Fibroblast of lung (primary cell): Measurements from ENCODE around the gene UQCC2. TPM values are rescaled to one million over a fixed set of nuclear protein-coding genes. Genes with fewer than 3 reads are reported as not detected.

Source experiments
- DNase-seq, 2 donors: peaks; one replicate each; pipeline versions ENCODE4 v3.0.0 to v3.0.0-alpha.2; 2010; ENCODE audit warnings: low read depth in 2 of 2
- H2AFZ ChIP-seq: 2 replicates; pipeline ENCODE4 v1.5.1; 2012; ENCODE audit warnings: low read length, control low read depth, inconsistent platforms
- H3K27ac ChIP-seq: 2 replicates; pipeline ENCODE4 v1.5.1; 2011; ENCODE audit warnings: low read length, control low read depth; ENCODE audit not compliant: insufficient read depth
- H3K27me3 ChIP-seq: 2 replicates; pipeline ENCODE4 v1.5.1; 2011; ENCODE audit warnings: mild to moderate bottlenecking, low read length; ENCODE audit not compliant: control insufficient read depth, insufficient read depth
- H3K36me3 ChIP-seq: 2 replicates; pipeline ENCODE4 v1.5.1; 2011; ENCODE audit warnings: low read length; ENCODE audit not compliant: control insufficient read depth, insufficient read depth
- H3K4me1 ChIP-seq: 2 replicates; pipeline ENCODE4 v1.5.1; 2011; ENCODE audit warnings: low read length; ENCODE audit not compliant: control insufficient read depth, insufficient read depth; ENCODE audit errors: extremely low read depth
- H3K4me2 ChIP-seq: 2 replicates; pipeline ENCODE4 v1.5.1; 2011; ENCODE audit warnings: low read length, control low read depth; ENCODE audit not compliant: insufficient read depth; ENCODE audit errors: extremely low read depth
- H3K4me3 ChIP-seq, 4 experiments: fragments of 200-600 bp in 1 of 4; sonication (generic) in 1 of 4; replicated peaks in 1 of 4; 2 replicates each; pipeline ENCODE4 v1.5.1; 2011 to 2016; ENCODE audit warnings: low read length in 4 of 4, low read depth in 3 of 4, mild to moderate bottlenecking in 3 of 4, control low read depth in 2 of 4, inconsistent platforms in 1 of 4, mixed read lengths in 1 of 4; ENCODE audit not compliant: insufficient read depth in 1 of 4; ENCODE audit errors: control extremely low read depth in 1 of 4
- H3K79me2 ChIP-seq: 2 replicates; pipeline ENCODE4 v1.5.1; 2012; ENCODE audit warnings: mild to moderate bottlenecking, low read length, inconsistent platforms; ENCODE audit not compliant: control insufficient read depth, insufficient read depth
- H3K9ac ChIP-seq: 2 replicates; pipeline ENCODE4 v1.5.1; 2011; ENCODE audit warnings: mild to moderate bottlenecking, low read length, control low read depth; ENCODE audit not compliant: insufficient read depth
- H3K9me3 ChIP-seq: 2 replicates; pipeline ENCODE4 v1.5.1; 2012; ENCODE audit warnings: low read depth, low read length; ENCODE audit not compliant: control insufficient read depth, insufficient read depth
- H4K20me1 ChIP-seq: 2 replicates; pipeline ENCODE4 v1.5.1; 2011; ENCODE audit warnings: low read length; ENCODE audit not compliant: control insufficient read depth, insufficient read depth; ENCODE audit errors: extremely low read depth
- CTCF ChIP-seq, 2 donors: IDR thresholded peaks in 1 of 2; conservative IDR thresholded peaks in 1 of 2; 1 replicate in 1 of 2; 2 replicates in 1 of 2; pipeline ENCODE4 v1.5.1; 2011 to 2012; ENCODE audit warnings: low read length in 2 of 2, control low read depth in 1 of 2, inconsistent platforms in 1 of 2, low read depth in 1 of 2, mild to moderate bottlenecking in 1 of 2
- EZH2 ChIP-seq: IDR thresholded peaks from 2 replicates; pipeline ENCODE4 v1.5.1; 2012; ENCODE audit warnings: low read length, control low read depth, mild to moderate bottlenecking; ENCODE audit errors: missing control alignments
- polyA plus RNA-seq, 2 donors: library from polyadenylated mRNA; depleted of rRNA in 1 of 2; stranded (reverse) in 1 of 2; unstranded in 1 of 2; fragments of >200 nt; gene quantifications; 2 replicates each; pipeline ENCODE4 v1.2.1, GENCODE V29; 2011 to 2012; ENCODE audit warnings: missing spikeins in 1 of 2
- total RNA-seq: library from RNA; depleted of rRNA; stranded (reverse); fragments of >200 nt; gene quantifications from 2 replicates; pipeline ENCODE4 v1.2.1, GENCODE V29; 2014

UQCC2 gene
- total and polyA plus RNA-seq, 2 donors (not counting 1 experiment from before 2014, with no cell fraction given), result 33.8 to 36.5 TPM

DNA sequence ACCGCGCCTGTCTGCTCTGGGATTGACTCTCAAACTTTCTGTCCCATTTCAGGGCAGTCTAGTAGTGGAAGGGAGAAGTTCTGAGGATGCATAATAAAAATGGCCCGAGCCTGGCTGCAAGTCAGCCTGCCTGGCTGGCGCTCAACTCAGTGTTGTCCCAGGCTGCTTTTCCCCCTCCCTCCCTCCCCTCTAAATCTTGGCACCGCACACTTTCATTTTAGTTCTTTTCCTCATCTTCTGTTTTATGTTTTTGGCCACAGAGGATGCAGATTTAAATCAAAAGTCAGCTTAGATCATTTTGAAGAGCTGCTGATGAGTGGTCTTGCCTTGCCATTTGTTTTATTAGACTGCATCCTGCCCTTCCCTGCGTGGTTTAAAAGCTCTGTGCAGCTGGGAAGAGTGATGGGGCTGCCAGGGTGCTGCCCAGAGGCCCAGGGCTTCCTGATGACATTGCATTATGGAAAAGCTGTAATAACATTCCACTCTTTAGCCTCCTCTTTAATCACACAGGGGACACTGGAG lies 6.5 kb upstream of the UQCC2 start:
- DNase-seq, result no peak
- peaks cover 9% of the 10 kb centered on the region for H3K27me3 ChIP-seq
- no peak overlapping the region for H2AFZ ChIP-seq
- no peak overlapping the region for H3K27ac ChIP-seq
- TF ChIP-seq EZH2 (no peak), CTCF (conservative IDR thresholded peaks at IDR 0.05 in 1 of 2, IDR thresholded peaks at IDR 0.05 in 1 of 2; ENCODE audit: low read depth in 1 of 2, low read length in 2 of 2) (no peak)
- no peaks in the 10 kb centered on the region for H3K79me2 ChIP-seq
- H3K4me3 ChIP-seq, result no peak overlapping the region
- H3K36me3 ChIP-seq, result no peaks in the 10 kb centered on the region
- no peak overlapping the region for H3K9ac ChIP-seq
- H4K20me1 ChIP-seq, result no peaks in the 10 kb centered on the region
- no peak overlapping the region for H3K4me2 ChIP-seq
- H3K9me3 ChIP-seq, result no peaks in the 10 kb centered on the region
- H3K4me1 ChIP-seq, result peaks cover 2% of the 10 kb centered on the region

- H3K9me3 ChIP-seq, result no peaks in the 10 kb centered on the region
- H3K79me2 ChIP-seq, result no peaks in the 10 kb centered on the region
- H3K4me2 ChIP-seq, result no peak overlapping the region
- peaks cover 2% of the 10 kb centered on the region for H3K4me1 ChIP-seq
- H3K27ac ChIP-seq, result no peak overlapping the region
- no peak for TF ChIP-seq EZH2
- no peak for TF ChIP-seq CTCF (conservative IDR thresholded peaks at IDR 0.05 in 1 of 2, IDR thresholded peaks at IDR 0.05 in 1 of 2; ENCODE audit: low read depth in 1 of 2, low read length in 2 of 2)
- H2AFZ ChIP-seq, result no peak overlapping the region
- H3K9ac ChIP-seq, result no peak overlapping the region
- peaks cover 6% of the 10 kb centered on the region for H3K27me3 ChIP-seq
- no peak for DNase-seq
- no peaks in the 10 kb centered on the region for H4K20me1 ChIP-seq
- no peak overlapping the region for H3K4me3 ChIP-seq
- H3K36me3 ChIP-seq, result no peaks in the 10 kb centered on the region
Observed at GRCh38 chr6:33716890-33717632, 5.6 kb upstream of the UQCC2 start.

DNA sequence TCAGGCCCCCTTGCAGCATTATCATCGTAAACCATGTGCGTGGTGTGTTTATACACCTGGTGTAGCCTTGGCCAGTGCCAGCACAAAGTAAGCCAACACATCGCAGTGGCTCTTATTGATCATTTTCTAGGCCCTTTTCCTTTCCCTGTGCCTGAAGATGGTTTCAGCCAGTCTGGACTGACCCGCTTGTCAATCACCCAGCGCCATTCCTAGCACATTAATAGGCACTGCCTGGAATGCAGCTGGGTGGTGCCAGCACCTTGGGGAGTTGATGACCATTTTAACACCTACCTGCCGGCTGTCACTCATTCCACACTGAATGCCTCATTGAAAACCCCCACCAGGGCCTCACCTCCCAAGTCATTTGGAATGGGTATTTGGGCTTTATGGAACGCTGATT lies 4.9 kb upstream of the UQCC2 start:
- Histone ChIP-seq H2AFZ (no peak overlapping the region), H3K9me3 (no peaks in the 10 kb centered on the region), H3K27ac (no peak overlapping the region), H3K4me2 (no peak overlapping the region), H3K36me3 (no peaks in the 10 kb centered on the region), H4K20me1 (no peaks in the 10 kb centered on the region), H3K79me2 (no peaks in the 10 kb centered on the region), H3K4me3 (no peak overlapping the region), H3K27me3 (peaks cover 4% of the 10 kb centered on the region), H3K9ac (no peak overlapping the region), H3K4me1 (peaks cover 4% of the 10 kb centered on the region)
- no peak for DNase-seq
- no peak for TF ChIP-seq EZH2
- no peak for TF ChIP-seq CTCF (conservative IDR thresholded peaks at IDR 0.05 in 1 of 2, IDR thresholded peaks at IDR 0.05 in 1 of 2; ENCODE audit: low read depth in 1 of 2, low read length in 2 of 2)
